H1 (cell line): ENCODE results near the gene EIF2A. TPM values are rescaled to one million over a fixed set of nuclear protein-coding genes. Genes with fewer than 3 reads are reported as not detected.

Experiments used
- BRCA1 ChIP-seq: IDR thresholded peaks from 2 replicates; pipeline ENCODE4 v1.6.1; 2012; ENCODE audit warnings: low read depth, low read length, improper control_type of control experiment
- CBX5 ChIP-seq: fragments of 300-800, 300-1000 bp; sonication (generic); IDR thresholded peaks from 2 replicates; pipeline ENCODE4 v1.7.1; 2016; ENCODE audit warnings: antibody characterized with exemption, low read length, low read depth
- CHD2 ChIP-seq: IDR thresholded peaks from 2 replicates; pipeline ENCODE4 v1.6.1; 2012; ENCODE audit warnings: low read length, improper control_type of control experiment
- EP300 ChIP-seq, 2 experiments: IDR thresholded peaks; 1 replicate in 1 of 2; 2 replicates in 1 of 2; pipeline ENCODE4 v1.6.1; 2011 to 2012; ENCODE audit warnings: low read depth in 2 of 2, low read length in 2 of 2, mild to moderate bottlenecking in 2 of 2, borderline replicate concordance in 1 of 2, inconsistent platforms in 1 of 2, moderate library complexity in 1 of 2
- GABPA ChIP-seq: IDR thresholded peaks from 2 replicates; pipeline ENCODE4 v1.6.1; 2011; ENCODE audit warnings: mild to moderate bottlenecking, low read length, moderate library complexity, borderline replicate concordance; ENCODE audit not compliant: insufficient read depth
- KDM4A ChIP-seq: IDR thresholded peaks from one replicate; pipeline ENCODE4 v1.7.1; 2012; ENCODE audit warnings: low read depth, mild to moderate bottlenecking, moderate library complexity, low read length, inconsistent platforms; ENCODE audit not compliant: severe bottlenecking
- KDM5A ChIP-seq: fragments of 200-600 bp; IDR thresholded peaks from 2 replicates; pipeline ENCODE4 v1.7.1; 2012; ENCODE audit warnings: mild to moderate bottlenecking, low read length, inconsistent platforms, mixed read lengths
- NRF1 ChIP-seq: IDR thresholded peaks from 2 replicates; pipeline ENCODE4 v1.6.1; 2011; ENCODE audit warnings: mild to moderate bottlenecking, low read depth, low read length, improper control_type of control experiment
- POLR2A ChIP-seq, 2 experiments: IDR thresholded peaks; 1 replicate in 1 of 2; 2 replicates in 1 of 2; pipeline ENCODE4 v1.6.1; 2011; ENCODE audit warnings: low read depth in 2 of 2, low read length in 2 of 2, mild to moderate bottlenecking in 2 of 2; ENCODE audit errors: control extremely low read depth in 1 of 2
- POU5F1 ChIP-seq: IDR thresholded peaks from 2 replicates; pipeline ENCODE4 v1.6.1; 2011; ENCODE audit warnings: low read depth, mild to moderate bottlenecking, low read length, moderate library complexity
- RAD21 ChIP-seq, 2 experiments: IDR thresholded peaks in 1 of 2; conservative IDR thresholded peaks in 1 of 2; 2 replicates each; pipeline ENCODE4 v1.6.1; 2011; ENCODE audit warnings: low read depth in 2 of 2, low read length in 2 of 2, improper control_type of control experiment in 1 of 2, inconsistent platforms in 1 of 2, mild to moderate bottlenecking in 1 of 2, moderate library complexity in 1 of 2
- RBBP5 ChIP-seq: IDR thresholded peaks from 2 replicates; pipeline ENCODE4 v1.7.1; 2012; ENCODE audit warnings: low read depth, mild to moderate bottlenecking, inconsistent platforms, low read length, moderate library complexity, borderline replicate concordance
- SIN3A ChIP-seq, 2 experiments: IDR thresholded peaks in 1 of 2; conservative IDR thresholded peaks in 1 of 2; 2 replicates each; pipeline ENCODE4 v1.6.1; 2011 to 2012; ENCODE audit warnings: low read length in 2 of 2, improper control_type of control experiment in 1 of 2, low read depth in 1 of 2, mild to moderate bottlenecking in 1 of 2
- SIX5 ChIP-seq: IDR thresholded peaks from 2 replicates; pipeline ENCODE4 v1.6.1; 2011; ENCODE audit warnings: mild to moderate bottlenecking, low read depth, low read length
- SP1 ChIP-seq: IDR thresholded peaks from 2 replicates; pipeline ENCODE4 v1.6.1; 2011; ENCODE audit warnings: low read depth, low read length
- SP4 ChIP-seq: IDR thresholded peaks from 2 replicates; pipeline ENCODE4 v1.6.1; 2012; ENCODE audit warnings: low read length, inconsistent platforms
- TAF1 ChIP-seq: IDR thresholded peaks from 2 replicates; pipeline ENCODE4 v1.6.1; 2011; ENCODE audit warnings: mild to moderate bottlenecking, low read depth, low read length
- TCF12 ChIP-seq: IDR thresholded peaks from 2 replicates; pipeline ENCODE4 v1.6.1; 2011; ENCODE audit warnings: low read depth, mild to moderate bottlenecking, low read length
- YY1 ChIP-seq: IDR thresholded peaks from 2 replicates; pipeline ENCODE4 v1.6.1; 2011; ENCODE audit warnings: low read depth, mild to moderate bottlenecking, low read length
- polyA plus RNA-seq, 7 experiments: library from polyadenylated mRNA; depleted of rRNA in 3 of 7; stranded (reverse) in 5 of 7; unstranded in 2 of 7; fragments of >200 nt in 5 of 7; fragments of 200-250 nt in 2 of 7; gene quantifications; 1 replicate in 5 of 7; 2 replicates in 1 of 7; 4 replicates in 1 of 7; pipeline versions ENCODE4 v1.2.1 to v1.2.3, GENCODE V29; 2011 to 2013; ENCODE audit warnings: missing spikeins in 2 of 7, mixed read lengths in 2 of 7
- total RNA-seq: library from RNA; stranded (reverse); fragmentation: NEBNext Ultra II Directional; extraction: Animal tissue kit (Norgen Biotek cat#: 25700); gene quantifications from 2 replicates; pipeline ENCODE4 v1.2.1, GENCODE V29; 2021
- TF ChIP-seq, protein P1 (sequence below): IDR thresholded peaks from 2 replicates; pipeline ENCODE4 v1.6.1; 2011; ENCODE audit warnings: low read depth, mild to moderate bottlenecking, low read length; ENCODE audit not compliant: insufficient read depth
- TF ChIP-seq, protein P2 (sequence below): IDR thresholded peaks from 2 replicates; pipeline ENCODE4 v1.6.1; 2012; ENCODE audit warnings: inconsistent platforms

Gene EIF2A
- total and polyA plus RNA-seq, 2 of the 8 experiments (the other 6 are each of a cell fraction or from before 2014, with no cell fraction given): 59.3 to 91.6 TPM

DNA sequence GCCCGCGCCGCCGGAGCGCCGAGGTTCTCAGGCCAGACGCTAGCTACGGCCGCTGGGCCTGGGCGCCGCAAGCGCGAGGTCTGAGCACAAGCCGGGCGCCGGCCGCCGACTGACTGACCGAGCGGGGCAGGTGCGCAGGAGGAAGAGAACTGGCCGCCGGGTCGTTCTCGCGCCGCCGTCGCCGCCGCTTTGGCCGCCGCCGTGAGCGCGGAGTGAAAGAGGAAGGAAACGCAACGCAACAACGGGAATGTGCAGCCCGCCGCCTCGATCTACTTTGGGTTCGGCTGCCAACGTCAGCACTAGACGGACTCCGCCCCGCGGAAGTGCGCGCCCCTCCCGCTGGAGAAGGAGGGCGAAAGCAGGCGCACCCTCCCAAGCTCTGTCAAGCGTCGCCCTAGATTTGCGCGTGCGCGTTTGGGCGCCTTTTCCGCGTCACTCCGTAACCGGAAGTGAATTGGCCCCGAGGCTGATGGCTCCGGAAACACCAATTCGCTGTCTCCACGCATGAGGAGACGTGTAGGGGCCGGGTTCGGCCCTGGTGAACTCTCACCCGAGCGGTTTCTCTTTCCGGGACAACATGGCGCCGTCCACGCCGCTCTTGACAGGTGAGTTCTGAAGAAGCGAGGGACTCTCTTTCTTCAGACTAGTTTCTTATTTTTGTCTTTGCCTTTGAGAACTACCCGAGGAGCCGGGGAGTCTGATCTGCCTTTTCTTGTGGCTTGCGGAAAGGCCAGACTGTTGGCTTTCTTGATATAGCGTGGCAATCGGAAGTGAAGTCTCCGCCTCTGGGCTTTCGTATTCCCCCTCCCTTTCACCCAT lies at the start of gene EIF2A, which contains the start of gene SERP1 (continued):
- TF ChIP-seq SP4 (0 out of 2 replicates have a peak, but pooled peaks have one; percentile 31), NRF1 (peak; percentile 12; the same call in 1 of the 2 replicates), EP300 (IDR thresholded peaks at IDR 0.05; ENCODE audit: borderline replicate concordance in 1 of 2, low read depth in 2 of 2, low read length in 2 of 2) (no peak), RAD21 (IDR thresholded peaks at IDR 0.05 in 1 of 2, conservative IDR thresholded peaks at IDR 0.05 in 1 of 2; ENCODE audit: low read depth in 2 of 2, low read length in 2 of 2) (no peak), POLR2A (IDR thresholded peaks at IDR 0.05; ENCODE audit: control extremely low read depth in 1 of 2, low read depth in 2 of 2, low read length in 2 of 2) (peak; percentile 77 to 94), SIN3A (conservative IDR thresholded peaks at IDR 0.05 in 1 of 2, IDR thresholded peaks at IDR 0.05 in 1 of 2; ENCODE audit: low read depth in 1 of 2, low read length in 2 of 2) (peak; percentile 47 to 94; a peak in 2 of 4 replicates), POU5F1 (no peak), YY1 (peak; percentile 94), GABPA (peak; percentile 91; the same call in 1 of the 2 replicates), TAF1 (peak; percentile 96), CBX5 (no peak), CHD2 (peak; percentile 43; the same call in 1 of the 2 replicates), SP1 (peak; percentile 72; the same call in 1 of the 2 replicates), KDM4A (peak; percentile 95), BRCA1 (0 out of 2 replicates have a peak, but pooled peaks have one; percentile 43), TCF12 (0 out of 2 replicates have a peak, but pooled peaks have one; percentile 14), SIX5 (peak; percentile 58), KDM5A (peak; percentile 76), RBBP5 (peak; percentile 96)
- TF ChIP-seq, protein P1, sequence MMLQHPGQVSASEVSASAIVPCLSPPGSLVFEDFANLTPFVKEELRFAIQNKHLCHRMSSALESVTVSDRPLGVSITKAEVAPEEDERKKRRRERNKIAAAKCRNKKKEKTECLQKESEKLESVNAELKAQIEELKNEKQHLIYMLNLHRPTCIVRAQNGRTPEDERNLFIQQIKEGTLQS: peak; percentile 91
- TF ChIP-seq, protein P2, sequence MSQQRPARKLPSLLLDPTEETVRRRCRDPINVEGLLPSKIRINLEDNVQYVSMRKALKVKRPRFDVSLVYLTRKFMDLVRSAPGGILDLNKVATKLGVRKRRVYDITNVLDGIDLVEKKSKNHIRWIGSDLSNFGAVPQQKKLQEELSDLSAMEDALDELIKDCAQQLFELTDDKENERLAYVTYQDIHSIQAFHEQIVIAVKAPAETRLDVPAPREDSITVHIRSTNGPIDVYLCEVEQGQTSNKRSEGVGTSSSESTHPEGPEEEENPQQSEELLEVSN: no peak
